Stimulated activated CD8-positive, alpha-beta memory T cell treated with anti-CD3 and anti-CD28 coated beads, Interleukin-7, amount 100 ng/mL, for 48 hours (primary cell): ENCODE results near the gene TNFSF13.

Experiments
- DNase-seq, 2 donors: peaks; one replicate each; pipeline ENCODE4 v3.0.0-alpha.2; 2020; ENCODE audit warnings: low read depth in 1 of 2; ENCODE audit errors: extremely low read depth in 1 of 2

TNFSF13 gene, protein sequence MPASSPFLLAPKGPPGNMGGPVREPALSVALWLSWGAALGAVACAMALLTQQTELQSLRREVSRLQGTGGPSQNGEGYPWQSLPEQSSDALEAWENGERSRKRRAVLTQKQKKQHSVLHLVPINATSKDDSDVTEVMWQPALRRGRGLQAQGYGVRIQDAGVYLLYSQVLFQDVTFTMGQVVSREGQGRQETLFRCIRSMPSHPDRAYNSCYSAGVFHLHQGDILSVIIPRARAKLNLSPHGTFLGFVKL

DNA sequence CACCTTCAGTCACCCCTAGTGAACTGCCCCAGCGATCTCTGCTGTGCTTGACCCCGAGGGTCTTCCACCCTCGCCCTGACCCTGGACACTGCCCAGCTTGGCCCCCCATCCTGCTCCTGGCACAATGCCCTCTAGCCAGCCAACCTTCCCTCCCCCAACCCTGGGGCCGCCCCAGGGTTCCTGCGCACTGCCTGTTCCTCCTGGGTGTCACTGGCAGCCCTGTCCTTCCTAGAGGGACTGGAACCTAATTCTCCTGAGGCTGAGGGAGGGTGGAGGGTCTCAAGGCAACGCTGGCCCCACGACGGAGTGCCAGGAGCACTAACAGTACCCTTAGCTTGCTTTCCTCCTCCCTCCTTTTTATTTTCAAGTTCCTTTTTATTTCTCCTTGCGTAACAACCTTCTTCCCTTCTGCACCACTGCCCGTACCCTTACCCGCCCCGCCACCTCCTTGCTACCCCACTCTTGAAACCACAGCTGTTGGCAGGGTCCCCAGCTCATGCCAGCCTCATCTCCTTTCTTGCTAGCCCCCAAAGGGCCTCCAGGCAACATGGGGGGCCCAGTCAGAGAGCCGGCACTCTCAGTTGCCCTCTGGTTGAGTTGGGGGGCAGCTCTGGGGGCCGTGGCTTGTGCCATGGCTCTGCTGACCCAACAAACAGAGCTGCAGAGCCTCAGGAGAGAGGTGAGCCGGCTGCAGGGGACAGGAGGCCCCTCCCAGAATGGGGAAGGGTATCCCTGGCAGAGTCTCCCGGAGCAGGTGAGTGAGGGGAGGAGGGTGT is at the start of gene TNFSF13:
Gene TNFSF13 (plus strand): TSS at position 207 of the 776 bp plus-strand sequence. CDS start 290 bp downstream, at position 497.
- DNase-seq, result no peak

DNA sequence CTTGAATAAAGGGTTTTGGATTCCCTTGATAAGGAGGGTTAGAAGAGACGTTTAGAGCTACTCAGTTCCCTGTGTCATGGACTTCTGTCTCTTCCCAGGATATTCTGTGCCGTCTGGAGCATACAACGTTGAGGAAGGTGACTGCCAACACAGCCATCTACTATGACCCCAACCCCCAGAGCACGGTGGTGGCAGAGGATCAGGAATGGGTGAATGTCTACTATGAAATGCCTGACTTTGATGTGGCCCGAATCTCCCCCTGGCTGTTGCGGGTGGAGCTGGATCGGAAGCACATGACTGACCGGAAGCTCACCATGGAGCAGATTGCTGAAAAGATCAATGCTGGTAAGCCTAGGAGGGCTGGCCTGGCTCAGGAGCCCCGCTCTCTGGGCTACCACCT is 49.7 kb upstream of the TNFSF13 start:
- no peak for DNase-seq

DNA sequence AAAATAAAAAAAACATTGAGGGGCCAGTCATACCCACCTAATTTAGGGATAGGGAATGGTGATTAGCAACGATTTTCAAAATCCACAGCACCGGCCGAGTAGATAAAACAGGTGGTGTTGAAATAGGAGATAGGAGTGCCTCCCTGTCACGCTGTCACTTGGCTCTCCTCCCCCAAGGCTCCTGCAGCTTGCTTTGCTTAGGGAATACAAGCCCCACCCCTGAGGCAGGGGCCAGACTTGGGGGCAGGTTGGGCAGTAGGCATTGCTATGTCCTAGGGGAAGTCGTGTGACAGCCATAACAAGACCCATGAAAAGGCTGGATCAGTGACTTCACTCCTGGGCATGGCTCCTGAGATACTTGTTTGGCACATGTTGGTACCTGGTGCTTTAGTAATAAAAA is 48.6 kb upstream of the TNFSF13 start:
- DNase-seq, result no peak

DNA sequence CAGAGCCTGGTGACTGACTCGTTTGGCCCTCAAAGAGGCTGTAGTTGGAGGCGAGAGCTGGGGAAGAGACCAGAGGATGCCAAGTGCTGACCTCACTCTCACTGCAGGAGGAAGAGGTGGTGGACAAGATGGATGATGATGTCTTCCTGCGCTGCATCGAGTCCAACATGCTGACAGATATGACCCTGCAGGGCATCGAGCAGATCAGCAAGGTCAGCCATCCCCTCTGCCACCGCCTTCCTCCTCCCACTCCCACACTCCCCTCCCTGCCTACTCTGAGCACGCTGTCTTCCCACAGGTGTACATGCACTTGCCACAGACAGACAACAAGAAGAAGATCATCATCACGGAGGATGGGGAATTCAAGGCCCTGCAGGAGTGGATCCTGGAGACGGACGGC is 47.4 kb upstream of the TNFSF13 start:
- DNase-seq, result no peak

DNA sequence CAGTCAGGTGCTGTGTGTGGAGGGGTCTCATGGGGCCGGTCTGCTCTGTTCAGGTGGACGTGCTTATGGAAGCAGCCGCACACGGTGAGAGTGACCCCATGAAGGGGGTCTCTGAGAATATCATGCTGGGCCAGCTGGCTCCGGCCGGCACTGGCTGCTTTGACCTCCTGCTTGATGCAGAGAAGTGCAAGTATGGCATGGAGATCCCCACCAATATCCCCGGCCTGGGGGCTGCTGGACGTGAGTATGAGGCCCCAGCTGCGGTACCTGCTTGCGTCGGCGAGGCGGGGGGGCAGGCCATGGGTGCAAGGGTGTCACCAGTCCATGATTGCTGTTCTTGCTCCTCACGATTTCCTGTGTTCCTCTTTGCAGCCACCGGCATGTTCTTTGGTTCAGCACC is 46.4 kb upstream of the TNFSF13 start:
- no peak for DNase-seq

DNA sequence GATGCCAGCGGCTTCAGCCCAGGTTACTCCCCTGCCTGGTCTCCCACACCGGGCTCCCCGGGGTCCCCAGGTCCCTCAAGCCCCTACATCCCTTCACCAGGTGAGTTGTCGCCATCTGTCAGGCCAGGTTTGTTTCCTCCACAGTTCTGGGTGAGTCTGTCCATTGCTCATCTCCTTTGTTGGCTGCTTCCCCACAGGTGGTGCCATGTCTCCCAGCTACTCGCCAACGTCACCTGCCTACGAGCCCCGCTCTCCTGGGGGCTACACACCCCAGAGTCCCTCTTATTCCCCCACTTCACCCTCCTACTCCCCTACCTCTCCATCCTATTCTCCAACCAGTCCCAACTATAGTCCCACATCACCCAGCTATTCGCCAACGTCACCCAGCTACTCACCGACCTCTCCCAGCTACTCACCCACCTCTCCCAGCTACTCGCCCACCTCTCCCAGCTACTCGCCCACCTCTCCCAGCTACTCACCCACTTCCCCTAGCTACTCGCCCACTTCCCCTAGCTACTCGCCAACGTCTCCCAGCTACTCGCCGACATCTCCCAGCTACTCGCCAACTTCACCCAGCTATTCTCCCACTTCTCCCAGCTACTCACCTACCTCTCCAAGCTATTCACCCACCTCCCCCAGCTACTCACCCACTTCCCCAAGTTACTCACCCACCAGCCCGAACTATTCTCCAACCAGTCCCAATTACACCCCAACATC is 45.6 kb upstream of the TNFSF13 start:
- DNase-seq, result no peak

DNA sequence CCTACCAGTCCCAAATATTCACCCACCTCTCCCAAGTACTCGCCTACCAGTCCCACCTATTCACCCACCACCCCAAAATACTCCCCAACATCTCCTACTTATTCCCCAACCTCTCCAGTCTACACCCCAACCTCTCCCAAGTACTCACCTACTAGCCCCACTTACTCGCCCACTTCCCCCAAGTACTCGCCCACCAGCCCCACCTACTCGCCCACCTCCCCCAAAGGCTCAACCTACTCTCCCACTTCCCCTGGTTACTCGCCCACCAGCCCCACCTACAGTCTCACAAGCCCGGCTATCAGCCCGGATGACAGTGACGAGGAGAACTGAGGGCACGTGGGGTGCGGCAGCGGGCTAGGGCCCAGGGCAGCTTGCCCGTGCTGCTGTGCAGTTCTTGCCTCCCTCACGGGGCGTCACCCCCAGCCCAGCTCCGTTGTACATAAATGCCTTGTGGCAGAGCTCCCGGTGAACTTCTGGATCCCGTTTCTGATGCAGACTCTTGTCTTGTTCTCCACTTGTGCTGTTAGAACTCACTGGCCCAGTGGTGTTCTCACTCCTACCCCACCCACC is 44.6 kb upstream of the TNFSF13 start:
- no peak for DNase-seq

DNA sequence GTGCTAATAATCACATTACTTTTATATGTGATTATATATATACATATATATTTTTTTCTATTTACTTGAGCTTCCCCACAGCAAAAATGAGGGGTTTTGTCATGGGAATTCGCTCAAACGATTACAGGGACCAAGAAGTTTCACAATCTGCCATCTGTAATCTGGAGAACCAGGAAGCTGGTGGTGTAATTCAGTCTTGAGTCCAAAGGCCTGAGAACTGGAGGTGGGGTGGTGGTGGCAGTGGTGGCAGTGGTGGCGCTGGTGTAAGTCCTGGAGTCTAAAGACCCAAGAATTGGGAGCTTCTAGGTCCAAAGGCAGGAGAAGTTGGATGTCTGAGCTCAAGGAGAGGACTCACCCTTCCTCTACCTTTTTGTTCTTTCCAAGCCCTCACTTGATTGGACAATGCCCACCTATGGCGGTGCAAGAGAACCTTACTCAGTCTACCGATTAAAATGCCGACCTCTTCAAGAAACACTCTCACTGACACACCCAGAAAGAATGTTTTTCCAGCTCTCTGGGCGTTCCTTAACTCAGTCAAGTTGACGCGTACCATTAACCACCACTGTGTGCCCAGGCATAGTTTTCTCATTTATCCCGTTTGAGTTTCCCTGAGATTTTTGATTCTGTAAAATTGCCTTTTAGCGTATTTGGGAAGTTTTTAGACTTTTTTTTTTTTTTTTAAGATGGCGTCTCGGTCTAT is 42.5 kb upstream of the TNFSF13 start:
- DNase-seq, result no peak

DNA sequence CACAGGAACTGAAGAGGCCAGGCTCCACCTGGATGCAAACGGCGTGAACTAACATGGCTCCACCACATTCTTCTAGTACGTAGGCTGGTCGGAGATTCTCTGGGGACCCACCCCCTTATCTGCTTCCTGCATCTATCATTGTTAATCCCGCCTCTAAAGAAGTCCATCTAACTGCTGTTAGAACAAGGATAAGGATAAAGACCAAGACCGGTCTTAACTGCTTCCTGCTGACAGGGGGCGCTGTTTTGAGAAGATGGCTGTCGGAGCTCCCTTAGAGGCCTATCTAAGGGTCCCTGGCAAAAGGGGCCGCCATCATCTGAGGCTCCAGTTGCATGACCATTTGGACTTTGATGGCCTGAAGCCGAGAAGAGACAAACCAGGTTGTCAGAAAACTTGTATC is 35.5 kb upstream of the TNFSF13 start:
- DNase-seq, result peak in 1 of 2 donors; percentile 20

DNA sequence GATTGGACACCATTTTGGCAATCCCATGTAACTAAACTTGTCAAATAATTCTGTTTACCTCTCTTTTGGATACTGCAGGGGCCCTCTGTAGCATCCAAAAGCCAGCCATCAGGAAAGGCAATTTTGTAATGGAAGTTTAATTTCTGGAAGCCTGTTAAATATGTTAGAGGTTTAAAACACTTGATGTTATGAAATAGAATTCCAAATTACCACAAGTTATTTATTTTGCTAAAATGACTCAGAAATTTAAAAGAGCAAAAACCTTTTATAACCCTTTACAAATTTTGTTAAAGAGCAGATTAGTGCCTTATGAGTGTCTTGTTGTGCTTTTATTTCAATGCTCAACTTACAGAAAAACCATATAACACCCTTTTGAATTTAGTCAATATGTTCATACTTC is 29.7 kb upstream of the TNFSF13 start:
- DNase-seq, result no peak

DNA sequence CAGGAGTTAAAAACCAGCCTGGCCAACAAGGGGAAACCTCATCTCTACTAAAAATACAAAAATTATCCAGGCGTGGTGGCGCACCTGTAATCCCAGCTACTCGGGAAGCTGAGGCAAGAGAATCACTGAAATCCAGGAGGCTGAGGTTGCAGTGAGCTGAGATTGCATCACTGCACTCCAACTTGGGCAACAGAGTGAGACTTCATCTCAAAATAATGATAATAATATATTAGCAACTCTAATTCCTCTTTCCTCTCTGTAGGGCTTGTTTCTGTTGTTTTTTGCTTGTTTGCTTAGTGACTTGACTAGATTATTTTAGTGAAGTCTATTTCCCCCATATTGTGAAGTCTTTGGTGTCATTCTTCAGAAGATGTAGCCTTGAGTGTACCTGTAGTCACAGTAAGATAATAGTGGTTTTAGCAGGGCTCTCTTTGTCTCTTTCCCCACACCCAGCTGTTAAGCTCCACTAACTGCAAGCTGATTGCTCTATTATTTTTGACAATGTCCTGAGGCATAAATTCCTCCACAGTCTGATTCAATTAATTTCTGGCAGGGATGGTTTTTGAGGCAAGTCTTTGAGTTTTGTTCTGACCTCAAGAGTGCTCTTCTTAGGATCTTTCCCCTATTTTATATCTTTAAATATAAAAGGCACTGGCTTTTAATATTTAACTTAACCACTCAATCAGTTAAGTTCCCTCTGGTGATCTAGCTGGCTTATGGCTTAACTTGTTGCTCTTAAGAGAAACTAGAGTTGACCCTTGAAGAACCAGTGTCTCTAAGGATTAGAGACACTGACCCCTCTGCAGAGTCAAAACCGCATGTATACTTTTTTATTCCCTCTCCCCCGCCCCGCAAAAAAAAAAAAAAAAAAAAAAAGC is 28.3 kb upstream of the TNFSF13 start:
- no peak for DNase-seq

DNA sequence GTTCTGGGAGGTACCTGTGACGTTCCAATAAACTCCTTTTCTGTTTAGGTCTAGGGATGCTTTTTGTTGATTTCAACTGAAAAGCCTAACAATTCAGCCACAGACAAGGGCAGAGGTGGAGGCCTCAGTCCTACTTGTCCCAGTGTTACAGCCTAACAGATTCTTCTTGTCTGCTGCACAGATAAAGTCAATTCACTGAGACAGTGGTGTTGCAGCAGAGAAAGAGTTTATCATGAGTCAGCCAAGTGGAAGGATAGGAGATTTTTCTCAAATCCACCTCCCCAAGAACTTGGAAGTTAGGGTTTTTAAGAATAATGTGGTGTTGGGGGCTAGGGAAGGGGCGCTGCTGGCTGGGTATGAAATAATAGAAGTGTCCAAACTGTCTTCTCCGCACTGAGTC is 20.5 kb upstream of the TNFSF13 start:
- no peak for DNase-seq

DNA sequence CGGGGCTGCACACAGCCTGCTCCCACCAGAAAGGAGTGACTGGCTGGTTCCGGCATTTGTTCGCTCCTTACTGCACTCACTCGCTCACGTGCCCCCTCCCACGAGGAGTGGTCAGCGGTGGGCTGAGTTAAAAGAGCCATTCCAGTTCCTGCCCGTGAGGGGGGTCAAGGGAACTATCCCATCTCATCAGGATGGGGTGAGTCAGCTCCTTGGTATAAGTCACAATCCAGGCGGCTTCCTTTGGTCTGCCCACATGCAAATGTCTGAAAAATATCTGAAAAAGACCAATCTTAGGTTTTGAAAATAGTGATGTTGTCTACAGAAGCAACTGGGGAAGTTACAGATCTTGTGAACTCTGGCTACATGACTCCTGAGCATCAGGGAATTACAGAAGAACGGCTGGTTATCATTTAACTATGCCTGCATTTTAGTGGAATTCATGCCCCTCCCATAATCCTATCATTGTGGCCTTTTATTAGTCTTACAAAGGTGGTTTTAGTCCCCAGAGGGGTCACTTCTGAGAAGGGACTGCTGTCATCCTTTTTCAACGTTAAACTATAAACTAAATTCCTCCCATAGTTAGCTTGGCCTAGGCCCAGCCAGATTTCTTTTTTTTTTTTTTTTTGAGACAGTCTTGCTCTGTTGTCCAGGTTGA is 19.5 kb upstream of the TNFSF13 start:
- no peak for DNase-seq

DNA sequence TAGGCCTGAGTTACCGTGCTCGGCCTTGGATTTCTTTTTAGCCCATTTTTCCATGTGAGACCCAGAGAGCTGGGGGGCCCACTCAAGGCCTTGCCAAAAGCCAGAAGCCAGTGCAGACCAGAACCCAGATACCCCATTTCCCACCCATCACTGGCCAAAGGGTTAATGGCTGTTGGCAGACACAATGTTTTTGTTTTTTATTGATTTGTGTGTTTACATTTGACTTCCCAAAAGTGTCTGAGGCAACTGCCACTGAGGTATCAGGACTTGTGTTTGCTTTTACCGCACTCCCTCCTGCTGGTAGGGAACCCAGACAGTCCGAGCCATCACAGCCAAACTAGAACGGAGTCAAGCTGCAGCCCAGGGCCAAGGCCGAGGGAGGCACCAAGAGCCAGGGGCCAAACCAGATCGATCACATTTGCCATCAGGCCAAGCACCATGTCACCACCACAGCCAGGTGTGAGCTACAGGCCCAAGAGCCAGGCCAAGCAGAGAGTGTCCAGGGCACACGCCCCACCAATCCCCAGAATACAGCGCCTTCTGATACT is 17.4 kb upstream of the TNFSF13 start:
- no peak for DNase-seq

DNA sequence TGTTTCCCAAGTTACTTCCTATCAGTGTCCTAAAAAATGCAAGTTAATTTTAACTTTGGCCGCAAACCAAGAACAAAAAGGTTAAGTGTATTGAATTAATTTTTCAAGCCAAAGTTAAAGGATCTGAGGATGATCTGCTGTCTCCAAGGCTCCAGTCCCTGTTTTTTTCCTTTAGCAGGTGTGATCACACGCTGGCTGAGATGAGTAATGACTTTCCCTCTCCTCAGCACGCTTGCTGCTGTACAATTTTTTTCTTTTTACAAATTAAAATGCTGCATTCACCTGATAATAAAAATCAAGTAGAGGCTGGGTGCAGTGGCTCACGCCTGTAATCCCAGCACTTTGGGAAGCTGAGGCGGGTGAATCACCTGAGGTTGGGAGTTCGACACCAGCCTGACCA is 13.6 kb upstream of the TNFSF13 start:
- no peak for DNase-seq

DNA sequence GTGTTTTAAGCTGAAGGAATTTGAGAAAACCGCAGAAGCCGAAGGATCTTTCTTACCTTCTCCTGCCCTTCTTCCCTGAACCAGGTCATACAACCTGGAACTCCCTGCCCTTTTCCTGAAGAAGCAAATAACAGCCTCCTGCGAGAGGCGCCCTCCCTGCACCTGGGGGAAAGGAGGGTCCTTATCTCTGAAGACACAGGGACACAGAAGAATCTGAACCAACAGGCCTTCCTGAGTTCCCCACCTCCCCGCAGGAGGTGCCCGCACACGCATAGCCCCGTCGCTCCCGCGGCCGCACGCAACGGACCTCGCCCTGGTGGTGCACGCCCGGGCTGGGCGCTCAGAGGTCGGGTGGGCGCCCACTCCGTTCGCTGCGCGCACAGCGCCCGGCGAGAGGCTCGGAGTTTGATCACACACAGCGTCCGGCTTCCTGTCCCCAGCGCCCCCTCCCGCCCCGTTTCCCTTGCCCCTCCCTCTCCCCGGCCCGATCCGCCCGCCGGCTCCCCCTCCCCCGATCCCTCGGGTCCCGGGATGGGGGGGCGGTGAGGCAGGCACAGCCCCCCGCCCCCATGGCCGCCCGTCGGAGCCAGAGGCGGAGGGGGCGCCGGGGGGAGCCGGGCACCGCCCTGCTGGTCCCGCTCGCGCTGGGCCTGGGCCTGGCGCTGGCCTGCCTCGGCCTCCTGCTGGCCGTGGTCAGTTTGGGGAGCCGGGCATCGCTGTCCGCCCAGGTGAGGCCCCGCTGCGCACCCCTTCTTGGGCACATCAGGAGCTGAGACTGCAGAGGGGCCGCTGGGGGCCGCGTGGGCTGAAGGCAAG is 9.8 kb upstream of the TNFSF13 start, which contains the start of gene TNFSF12:
Gene TNFSF12 (plus strand): TSS at position 474 of the 816 bp plus-strand sequence. CDS start 96 bp downstream, at position 570.
- no peak for DNase-seq

DNA sequence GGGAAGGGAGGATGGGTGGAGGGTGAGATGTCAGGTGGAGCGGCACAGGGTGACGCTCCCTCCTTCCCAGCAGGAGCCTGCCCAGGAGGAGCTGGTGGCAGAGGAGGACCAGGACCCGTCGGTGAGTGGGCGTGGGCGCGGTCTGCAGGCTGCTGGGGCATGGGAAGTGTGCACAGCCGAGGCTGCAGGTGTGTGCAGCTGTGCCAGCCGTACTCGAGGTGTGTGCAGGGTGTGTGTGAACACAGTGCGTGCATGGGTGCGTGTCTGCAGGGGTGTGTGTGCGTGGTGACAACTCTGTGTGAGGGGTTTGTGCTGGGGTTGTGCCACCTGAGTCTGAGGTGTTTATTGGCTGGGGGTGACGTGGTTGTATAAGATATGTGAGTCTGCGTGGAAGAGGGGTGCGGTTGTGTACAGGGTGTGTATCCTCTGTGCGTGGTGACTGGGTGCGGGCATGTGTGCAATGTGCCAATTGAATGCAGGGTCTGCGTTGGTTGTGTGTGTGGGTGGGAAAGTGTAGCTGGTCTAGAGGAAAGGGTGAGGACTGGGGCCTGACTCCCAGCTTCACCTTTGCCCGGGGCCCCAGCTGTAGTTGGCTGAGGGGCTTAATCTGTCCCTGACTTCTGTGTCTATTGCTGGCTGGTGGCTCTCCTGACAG is 9.0 kb upstream of the TNFSF13 start:
- DNase-seq, result no peak

DNA sequence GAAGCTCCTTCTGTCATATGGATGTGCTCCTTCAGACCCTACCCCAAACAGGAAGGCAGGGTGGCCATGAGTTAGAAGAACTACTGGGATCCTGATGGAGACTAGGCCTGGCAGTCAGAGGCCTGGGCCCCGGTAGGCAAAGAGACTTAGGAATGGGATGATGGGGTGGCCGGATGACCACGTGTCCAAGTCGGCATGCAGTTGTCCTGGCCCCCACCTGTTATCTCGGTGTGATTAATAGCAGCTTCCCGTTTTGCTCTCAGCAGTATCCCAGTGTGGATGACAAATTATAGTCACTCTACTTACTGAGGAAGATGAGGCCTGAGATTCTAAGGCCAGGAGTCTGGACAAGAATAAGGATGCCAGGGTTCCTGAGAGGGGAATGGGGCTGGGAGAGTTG is 8.2 kb upstream of the TNFSF13 start:
- no peak for DNase-seq
